Endothelial cell of umbilical vein (primary cell): ENCODE data around the gene PEX5L. TPM values are rescaled to one million over a fixed set of nuclear protein-coding genes. Genes with fewer than 3 reads are reported as not detected.

Experiments used
- BruUV-seq: library from RNA; stranded (reverse); fragments of 400-500 nt; replicated peaks from 2 replicates; lab custom pipeline; 2021; lab: Mats Ljungman, UMichigan
- CTCF ChIA-PET: fragments of 300-600, 350-600 bp; sonication (Branson Sonifier 250); formaldehyde crosslinking; loops from one replicate; lab custom pipeline; 2021; ENCODE audit warnings: antibody characterized with exemption, inconsistent platforms; lab: Charles Lee
- POLR2A ChIA-PET: fragments of 300-600, 350-600 bp; sonication (Branson Sonifier 250); formaldehyde crosslinking; loops from one replicate; lab custom pipeline; 2021; ENCODE audit warnings: antibody characterized with exemption, inconsistent platforms; lab: Charles Lee
- DNase-seq: peaks from one replicate; pipeline ENCODE4 v3.0.0-alpha.2; 2011; ENCODE audit warnings: low read depth, low spot score
- FAIRE-seq: peaks from 2 replicates; lab custom pipeline; 2011; peaks lifted over from hg19 to GRCh38; lab: Jason Lieb, UNC
- H2AFZ ChIP-seq: 2 replicates; pipeline ENCODE4 v1.6.0; 2012; ENCODE audit warnings: low read depth, low read length, control low read depth, inconsistent platforms
- H3K27ac ChIP-seq: 2 replicates; pipeline ENCODE4 v1.5.1; 2011; ENCODE audit warnings: low read depth, mild to moderate bottlenecking, control low read depth, low read length, moderate library complexity; ENCODE audit not compliant: insufficient read depth
- H3K27me3 ChIP-seq, 2 experiments: 2 replicates each; pipeline versions ENCODE4 v1.6.0 to v1.6.1; 2011; ENCODE audit warnings: low read length in 2 of 2, mixed read lengths in 1 of 2; ENCODE audit not compliant: control insufficient read depth in 2 of 2, insufficient read depth in 2 of 2
- H3K36me3 ChIP-seq, 2 experiments: 2 replicates in 1 of 2; 3 replicates in 1 of 2; pipeline ENCODE4 v1.5.1; 2011; ENCODE audit warnings: low read length in 2 of 2, mild to moderate bottlenecking in 1 of 2, moderate library complexity in 1 of 2; ENCODE audit not compliant: control insufficient read depth in 2 of 2, insufficient read depth in 2 of 2; ENCODE audit errors: extremely low read depth in 1 of 2
- H3K4me1 ChIP-seq: 3 replicates; pipeline ENCODE4 v1.5.1; 2011; ENCODE audit warnings: mild to moderate bottlenecking, low read length; ENCODE audit not compliant: control insufficient read depth, insufficient read depth; ENCODE audit errors: extremely low read depth
- H3K4me2 ChIP-seq: 2 replicates; pipeline ENCODE4 v1.6.1; 2011; ENCODE audit warnings: low read length, control low read depth, mixed read lengths; ENCODE audit not compliant: insufficient read depth
- H3K4me3 ChIP-seq, 3 experiments: fragments of 200-600 bp in 1 of 3; sonication (generic), shearing (Covaris generic) in 1 of 3; replicated peaks in 1 of 3; 2 replicates each; pipeline ENCODE4 v1.5.1; 2011 to 2016; ENCODE audit warnings: control low read depth in 3 of 3, low read length in 3 of 3, mild to moderate bottlenecking in 2 of 3, inconsistent platforms in 1 of 3, low read depth in 1 of 3, moderate library complexity in 1 of 3; ENCODE audit not compliant: insufficient read depth in 1 of 3
- H3K79me2 ChIP-seq: 2 replicates; pipeline ENCODE4 v1.6.0; 2012; ENCODE audit warnings: low read length, inconsistent platforms; ENCODE audit not compliant: control insufficient read depth, insufficient read depth
- H3K9ac ChIP-seq: replicated peaks from 2 replicates; pipeline ENCODE3; 2011; ENCODE audit warnings: low read length, control low read depth; ENCODE audit not compliant: insufficient read depth; ENCODE audit errors: extremely low read depth
- H3K9me1 ChIP-seq: replicated peaks from 3 replicates; pipeline ENCODE4 v1.6.0; 2011; ENCODE audit warnings: mild to moderate bottlenecking, low read length; ENCODE audit not compliant: control insufficient read depth, insufficient read depth; ENCODE audit errors: extremely low read depth
- H3K9me3 ChIP-seq: replicated peaks from 2 replicates; pipeline ENCODE4 v1.5.1; 2012; ENCODE audit warnings: low read length, inconsistent platforms; ENCODE audit not compliant: control insufficient read depth, insufficient read depth
- H4K20me1 ChIP-seq: replicated peaks from 2 replicates; pipeline ENCODE3; 2011; ENCODE audit warnings: mild to moderate bottlenecking, low read length; ENCODE audit not compliant: control insufficient read depth, insufficient read depth; ENCODE audit errors: extremely low read depth
- CTCF ChIP-seq, 2 donors: IDR thresholded peaks; 1 replicate in 1 of 2; 2 replicates in 1 of 2; pipeline ENCODE4 v1.5.1; 2011; ENCODE audit warnings: low read length in 2 of 2, mild to moderate bottlenecking in 2 of 2, moderate library complexity in 2 of 2, control low read depth in 1 of 2, inconsistent platforms in 1 of 2, low read depth in 1 of 2; ENCODE audit not compliant: insufficient read depth in 1 of 2; ENCODE audit errors: extremely low read depth in 1 of 2
- EZH2 ChIP-seq: IDR thresholded peaks from 2 replicates; pipeline ENCODE4 v1.6.1; 2012; ENCODE audit warnings: borderline replicate concordance, low read depth, mild to moderate bottlenecking, moderate library complexity, low read length, inconsistent platforms; ENCODE audit not compliant: severe bottlenecking
- FOS ChIP-seq: IDR thresholded peaks from 2 replicates; pipeline ENCODE4 v1.6.1; 2011; ENCODE audit warnings: mild to moderate bottlenecking, low read length, moderate library complexity, borderline replicate concordance; ENCODE audit not compliant: insufficient read depth
- JUN ChIP-seq: IDR thresholded peaks from 2 replicates; pipeline ENCODE4 v1.6.1; 2011; ENCODE audit warnings: borderline replicate concordance, low read depth; ENCODE audit not compliant: insufficient read length, insufficient read depth
- MAX ChIP-seq: IDR thresholded peaks from 2 replicates; pipeline ENCODE4 v1.6.1; 2011; ENCODE audit not compliant: insufficient read depth, insufficient read length
- MYC ChIP-seq: IDR thresholded peaks from one replicate; pipeline ENCODE4 v1.6.1; 2011; ENCODE audit warnings: mild to moderate bottlenecking, low read depth, low read length
- POLR2A ChIP-seq: IDR thresholded peaks from 2 replicates; pipeline ENCODE4 v1.6.1; 2012; ENCODE audit warnings: low read depth, mild to moderate bottlenecking, control low read depth, low read length
- POLR2AphosphoS5 ChIP-seq: IDR thresholded peaks from 2 replicates; pipeline ENCODE4 v1.6.1; 2012; ENCODE audit warnings: low read depth, mild to moderate bottlenecking, control low read depth, low read length, moderate library complexity; ENCODE audit not compliant: insufficient read depth
- dilution Hi-C: fragments of 300-500 bp; cut with MboI; formaldehyde crosslinking; loops from one replicate; pipeline ENCODE4 v1.15.0; 2019; ENCODE audit warnings: low sequenced_read_pairs; ENCODE audit not compliant: extremely low pct_ligation_motif_present
- intact Hi-C: fragments of 100-400 bp; cut with micrococcal nuclease; formaldehyde crosslinking; loops from one replicate; pipeline ENCODE4 v1.10.0; 2022
- polyA plus RNA-seq, 4 experiments: library from polyadenylated mRNA; depleted of rRNA in 3 of 4; stranded (reverse) in 3 of 4; unstranded in 1 of 4; fragments of >200 nt; gene quantifications; 2 replicates each; pipeline versions ENCODE4 v1.2.1 to v1.2.3, GENCODE V29; 2011 to 2012; ENCODE audit warnings: missing spikeins in 1 of 4
- total RNA-seq: library from RNA; stranded (reverse); gene quantifications from 2 replicates; pipeline ENCODE4 v1.2.3, GENCODE V29; 2021

Gene PEX5L
- total and polyA plus RNA-seq, 2 donors (not counting 3 experiments of a cell fraction or from before 2014, with no cell fraction given), result not detected

GRCh38 chr3:179771797-179772196, 264.9 kb downstream of the PEX5L start:
- DNase-seq (no peak), FAIRE-seq (no peak)
- dilution Hi-C loops (no loop called here), intact Hi-C loops (no loop called here)
- TF ChIP-seq JUN (no peak), MAX (no peak), MYC (no peak), POLR2A (no peak), POLR2AphosphoS5 (no peak), EZH2 (no peak)
- ChIA-PET CTCF (interaction anchor here (0.6 to 3.3 kb wide), 6 partner anchors 10 to 122 kb away, joined by 3 to 9 read pairs (median 4); no protein-coding TSS in a partner anchor), POLR2A (no interaction called here)
- Histone ChIP-seq H3K4me2 (no peak overlapping the region), H3K27ac (no peak overlapping the region), H3K9ac (no peak overlapping the region), H3K36me3 (peaks cover 1 to 3% of the 10 kb centered on the region in 2 experiments), H3K4me1 (peaks cover 16% of the 10 kb centered on the region), H3K9me1 (no peaks in the 10 kb centered on the region), H4K20me1 (no peaks in the 10 kb centered on the region), H3K79me2 (no peaks in the 10 kb centered on the region), H2AFZ (no peak overlapping the region), H3K9me3 (no peaks in the 10 kb centered on the region), H3K27me3 (no peaks in the 10 kb centered on the region), H3K4me3 (no peak overlapping the region)
- BruUV-seq, result no TSS peak

GRCh38 chr3:179769411-179770247, 267.1 kb downstream of the PEX5L start:
- intact Hi-C loops, result loop anchor here (2.0 to 5.0 kb wide), 3 partner anchors 117 to 833 kb away; partner anchors contain the start of genes TTC14 and USP13
- Histone ChIP-seq H3K4me3 (no peak overlapping the region), H3K9me1 (no peaks in the 10 kb centered on the region), H2AFZ (no peak overlapping the region), H3K36me3 (peaks cover 6% of the 10 kb centered on the region in 2 experiments), H3K9ac (no peak overlapping the region), H3K27ac (peak overlapping the region; percentile 28), H4K20me1 (no peaks in the 10 kb centered on the region), H3K4me1 (peaks cover 16% of the 10 kb centered on the region), H3K27me3 (no peaks in the 10 kb centered on the region), H3K79me2 (no peaks in the 10 kb centered on the region), H3K9me3 (no peaks in the 10 kb centered on the region), H3K4me2 (peak overlapping the region; percentile 36)
- TF ChIP-seq CTCF (IDR thresholded peaks at IDR 0.05; ENCODE audit: extremely low read depth in 1 of 2, insufficient read depth in 1 of 2, low read depth in 1 of 2, low read length in 2 of 2) (no peak), MYC (no peak), MAX (no peak), FOS (no peak), JUN (no peak), POLR2AphosphoS5 (no peak), POLR2A (no peak), EZH2 (no peak)
- DNase-seq, result peak; percentile 44
- BruUV-seq, result no TSS peak
- CTCF ChIA-PET, result interaction anchor here (0.8 to 3.3 kb wide), 5 partner anchors 20 to 826 kb away, joined by 3 to 12 read pairs (median 5); no protein-coding TSS in a partner anchor
- POLR2A ChIA-PET, result no interaction called here
- dilution Hi-C loops, result no loop called here
- FAIRE-seq, result peak; percentile 64
